HG02885 (cell line): ENCODE data around the gene BLOC1S2.
A peak's percentile ranks its signal among the peaks of the same experiment; 100 is the strongest.
"Not testable (repeated sequence)": the region's sequence is repeated elsewhere in the genome, so short reads cannot be mapped to it uniquely, and the experiment has no call there.

Experiments
- ATAC-seq: cut with Tn5 transposase; IDR thresholded peaks from one replicate; pipeline ENCODE4 v1.9.1; 2021; ENCODE audit warnings: mild to moderate bottlenecking; ENCODE audit not compliant: unreplicated experiment, poor library complexity

BLOC1S2 gene

GRCh38 chr10:100286051-100287033 is at the start of gene BLOC1S2:
Gene BLOC1S2, minus strand, starts transcription at chr10:100286680. Its CDS starts 21 bp downstream, at chr10:100286659.
- ATAC-seq: peak; percentile 92

- ATAC-seq: no peak
Measured at GRCh38 chr10:100334762-100335161, 48.3 kb upstream of the BLOC1S2 start.

- no peak for ATAC-seq
Measured at GRCh38 chr10:100333661-100334440, 47.4 kb upstream of the BLOC1S2 start.

- no peak for ATAC-seq
Measured at GRCh38 chr10:100333106-100333505, 46.6 kb upstream of the BLOC1S2 start.

- ATAC-seq: no peak
Measured at GRCh38 chr10:100330079-100330478, 43.6 kb upstream of the BLOC1S2 start, which contains the start of gene PKD2L1. Gene PKD2L1, minus strand, starts transcription at chr10:100330228. Its CDS starts 125 bp downstream, at chr10:100330103.

GRCh38 chr10:100328198-100328597 is 41.7 kb upstream of the BLOC1S2 start:
- ATAC-seq: no peak

- ATAC-seq: no peak
Measured at GRCh38 chr10:100327718-100328009, 41.2 kb upstream of the BLOC1S2 start.

- peak; percentile 99 for ATAC-seq
Measured at GRCh38 chr10:100327007-100327717, 40.7 kb upstream of the BLOC1S2 start.

- ATAC-seq: no peak
Measured at GRCh38 chr10:100325158-100325557, 38.7 kb upstream of the BLOC1S2 start.

- ATAC-seq: no peak
Measured at GRCh38 chr10:100319707-100320402, 33.4 kb upstream of the BLOC1S2 start.

- no peak for ATAC-seq
Measured at GRCh38 chr10:100318207-100318606, 31.7 kb upstream of the BLOC1S2 start.

- no peak for ATAC-seq
Measured at GRCh38 chr10:100315615-100316014, 29.1 kb upstream of the BLOC1S2 start.

- ATAC-seq: no peak
Measured at GRCh38 chr10:100311298-100311697, 24.8 kb upstream of the BLOC1S2 start.

- ATAC-seq: no peak
Measured at GRCh38 chr10:100307684-100308083, 21.2 kb upstream of the BLOC1S2 start.

- no peak for ATAC-seq
Measured at GRCh38 chr10:100306861-100307260, 20.4 kb upstream of the BLOC1S2 start.

GRCh38 chr10:100304414-100304813 is 17.9 kb upstream of the BLOC1S2 start:
- ATAC-seq: no peak

- no peak for ATAC-seq
Measured at GRCh38 chr10:100303724-100304319, 17.3 kb upstream of the BLOC1S2 start.

- not testable (repeated sequence) for ATAC-seq
Measured at GRCh38 chr10:100301123-100301522, 14.6 kb upstream of the BLOC1S2 start.

GRCh38 chr10:100297242-100297641 is 10.8 kb upstream of the BLOC1S2 start:
- ATAC-seq: no peak

- ATAC-seq: no peak
Measured at GRCh38 chr10:100293066-100293465, 6.6 kb upstream of the BLOC1S2 start.
